Esophagus squamous epithelium (tissue), 5 donors: ENCODE measurements around the gene ELMO1. TPM values are rescaled to one million over a fixed set of nuclear protein-coding genes. Genes with fewer than 3 reads are reported as not detected.

ENCODE experiments used
- DNase-seq: peaks from one replicate; lab custom pipeline; 2025; lab: John Stamatoyannopoulos, UW
- H3K27ac ChIP-seq, 4 donors: fragments of 200-600 bp; sonication (generic); one replicate each; pipeline ENCODE4 v1.5.1; 2016 to 2019; ENCODE audit warnings: mild to moderate bottlenecking in 1 of 4
- H3K27me3 ChIP-seq, 4 donors: fragments of 200-600 bp; sonication (generic); 1 replicate in 3 of 4; 2 replicates in 1 of 4; pipeline versions ENCODE4 v1.5.1 to v1.6.0; 2017 to 2021; ENCODE audit warnings: antibody characterized with exemption in 1 of 4
- H3K36me3 ChIP-seq, 3 donors: fragments of 200-600 bp; sonication (generic); one replicate each; pipeline ENCODE4 v1.5.1; 2016 to 2019
- H3K4me1 ChIP-seq, 3 donors: fragments of 200-600 bp; sonication (generic); one replicate each; pipeline ENCODE4 v1.5.1; 2017 to 2019
- H3K4me3 ChIP-seq, 4 donors: fragments of 200-600 bp; sonication (generic); 1 replicate in 3 of 4; 2 replicates in 1 of 4; pipeline ENCODE4 v1.5.1; 2016 to 2019; ENCODE audit warnings: mild to moderate bottlenecking in 2 of 4, moderate library complexity in 1 of 4
- H3K9me3 ChIP-seq, 3 donors: fragments of 200-600 bp; sonication (generic); one replicate each; pipeline ENCODE4 v1.5.1; 2016 to 2019
- POLR2A ChIP-seq, 4 donors: fragments of 450-650 bp; IDR thresholded peaks; one replicate each; pipeline ENCODE4 v1.6.1; 2017; ENCODE audit warnings: antibody characterized with exemption in 4 of 4, mild to moderate bottlenecking in 4 of 4, moderate library complexity in 3 of 4
- WGBS, 2 donors: methylation state at CpG; one replicate each; pipeline ENCODE4 v1.1.5; 2018; 5-methylcytosine and 5-hydroxymethylcytosine counted together
- intact Hi-C: fragments of 100-400 bp; cut with DNase I; formaldehyde crosslinking; loops from one replicate; pipeline ENCODE4 v1.15.0; 2022
- total RNA-seq, 4 donors: library from RNA; depleted of rRNA; stranded (reverse); fragments of >200 nt; gene quantifications; one replicate each; pipeline ENCODE4 v1.1.0, GENCODE V29; 2016
- TF ChIP-seq, protein P1 (sequence below), 6 experiments: fragments of 450-650 bp in 4 of 6; fragments of 200-600 bp in 2 of 6; sonication (generic) in 2 of 6; IDR thresholded peaks; one replicate each; pipeline ENCODE4 v1.5.1; 2016 to 2019; ENCODE audit warnings: antibody characterized with exemption in 6 of 6, mild to moderate bottlenecking in 4 of 6, moderate library complexity in 4 of 6
- donor health status: DM: yes; HTN: yes; CAD: no.

Gene ELMO1
- total RNA-seq, 4 donors from 2014 or later, result 0.68 to 36.6 (median 11.8) TPM

DNA sequence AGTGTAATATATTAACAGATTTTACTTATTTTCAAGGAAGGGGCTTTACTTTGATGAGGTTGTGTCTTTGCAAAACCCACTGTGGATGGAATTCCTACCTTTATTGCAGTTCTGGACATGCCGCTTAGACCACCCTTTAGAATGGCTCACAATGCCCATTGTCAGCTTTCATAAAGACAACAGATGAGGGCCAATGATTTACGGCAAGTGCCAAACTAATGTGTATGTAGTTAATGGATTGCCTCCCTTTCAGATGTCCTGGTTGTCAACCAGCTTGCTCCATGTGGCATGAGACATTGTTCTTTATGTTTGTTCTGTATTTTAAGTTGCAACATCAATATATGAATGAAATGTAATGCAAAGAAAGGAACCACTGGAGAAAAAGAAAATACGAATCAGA lies 35.0 kb upstream of the ELMO1 start:
- DNase-seq, result no peak
- Histone ChIP-seq H3K27me3 (no peaks in the 10 kb centered on the region), H3K4me1 (peaks cover 0 to 4% (median 0%) of the 10 kb centered on the region in 3 donors), H3K27ac (no peak overlapping the region), H3K9me3 (peaks cover 0 to 14% (median 0%) of the 10 kb centered on the region in 3 donors), H3K36me3 (no peaks in the 10 kb centered on the region), H3K4me3 (no peak overlapping the region)
- intact Hi-C loops, result no loop called here
- 58 to 84% methylated on average over 3 of the region's 3 CpGs for WGBS, 2 donors
- TF ChIP-seq POLR2A (IDR thresholded peaks at IDR 0.05), result no peak
- TF ChIP-seq, protein P1, sequence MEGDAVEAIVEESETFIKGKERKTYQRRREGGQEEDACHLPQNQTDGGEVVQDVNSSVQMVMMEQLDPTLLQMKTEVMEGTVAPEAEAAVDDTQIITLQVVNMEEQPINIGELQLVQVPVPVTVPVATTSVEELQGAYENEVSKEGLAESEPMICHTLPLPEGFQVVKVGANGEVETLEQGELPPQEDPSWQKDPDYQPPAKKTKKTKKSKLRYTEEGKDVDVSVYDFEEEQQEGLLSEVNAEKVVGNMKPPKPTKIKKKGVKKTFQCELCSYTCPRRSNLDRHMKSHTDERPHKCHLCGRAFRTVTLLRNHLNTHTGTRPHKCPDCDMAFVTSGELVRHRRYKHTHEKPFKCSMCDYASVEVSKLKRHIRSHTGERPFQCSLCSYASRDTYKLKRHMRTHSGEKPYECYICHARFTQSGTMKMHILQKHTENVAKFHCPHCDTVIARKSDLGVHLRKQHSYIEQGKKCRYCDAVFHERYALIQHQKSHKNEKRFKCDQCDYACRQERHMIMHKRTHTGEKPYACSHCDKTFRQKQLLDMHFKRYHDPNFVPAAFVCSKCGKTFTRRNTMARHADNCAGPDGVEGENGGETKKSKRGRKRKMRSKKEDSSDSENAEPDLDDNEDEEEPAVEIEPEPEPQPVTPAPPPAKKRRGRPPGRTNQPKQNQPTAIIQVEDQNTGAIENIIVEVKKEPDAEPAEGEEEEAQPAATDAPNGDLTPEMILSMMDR (IDR thresholded peaks at IDR 0.05), result no peak

DNA sequence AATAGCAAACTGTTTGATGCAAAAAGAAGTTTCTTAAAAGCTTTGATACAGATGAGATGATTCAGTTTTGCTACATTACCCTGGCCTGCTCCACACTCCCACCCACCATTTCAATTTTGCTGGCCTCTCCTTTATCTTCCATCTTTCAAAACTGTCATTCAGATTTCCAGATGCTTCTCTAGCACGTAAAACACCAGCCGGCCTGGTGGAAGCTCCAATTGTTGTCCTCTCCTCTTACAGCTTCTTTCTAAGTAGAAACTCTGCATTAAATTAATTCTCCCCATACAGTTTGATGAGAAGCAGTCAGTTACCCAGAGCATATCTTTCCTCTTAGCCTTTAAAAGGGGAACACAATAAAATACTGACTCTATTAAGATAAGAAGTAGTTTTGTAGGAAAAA lies 34.3 kb upstream of the ELMO1 start:
- TF ChIP-seq, protein P1 (IDR thresholded peaks at IDR 0.05), result no peak
- no peak for TF ChIP-seq POLR2A (IDR thresholded peaks at IDR 0.05)
- no peaks in the 10 kb centered on the region for H3K27me3 ChIP-seq
- H3K4me1 ChIP-seq, result peaks cover 0 to 4% (median 0%) of the 10 kb centered on the region in 3 donors
- no peak overlapping the region for H3K4me3 ChIP-seq
- H3K9me3 ChIP-seq, result peaks cover 0 to 9% (median 0%) of the 10 kb centered on the region in 3 donors
- intact Hi-C loops, result no loop called here
- no peak overlapping the region for H3K27ac ChIP-seq
- no peaks in the 10 kb centered on the region for H3K36me3 ChIP-seq
- WGBS, 2 donors, result 85 to 87% methylated on average over 2 of the region's 2 CpGs
- no peak for DNase-seq

DNA sequence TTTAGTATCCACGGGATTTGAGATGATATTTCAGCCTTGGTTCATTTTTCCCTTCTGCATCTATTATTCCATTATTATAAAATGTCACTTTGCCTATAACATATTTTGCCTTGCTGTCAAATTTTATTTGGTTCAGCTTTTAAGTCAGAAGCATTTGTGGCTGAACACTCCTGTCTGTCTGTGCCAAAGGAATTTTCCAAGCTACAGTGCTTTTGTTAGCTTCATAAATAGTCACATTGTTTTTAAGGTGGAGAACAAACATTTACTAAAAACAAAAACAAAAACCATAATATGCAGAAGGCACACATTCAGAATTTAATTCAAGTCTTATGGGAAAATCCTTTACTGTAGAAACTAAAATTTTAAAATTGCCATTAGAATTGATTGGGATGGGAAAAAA lies 33.8 kb upstream of the ELMO1 start:
- intact Hi-C loops, result no loop called here
- Histone ChIP-seq H3K27ac (no peak overlapping the region), H3K9me3 (peaks cover 0 to 6% (median 0%) of the 10 kb centered on the region in 3 donors), H3K4me3 (no peak overlapping the region), H3K36me3 (no peaks in the 10 kb centered on the region), H3K27me3 (no peaks in the 10 kb centered on the region), H3K4me1 (peaks cover 0 to 4% (median 0%) of the 10 kb centered on the region in 3 donors)
- DNase-seq, result no peak
- 52 to 54% methylated on average over 1 of the region's 1 CpG for WGBS, 2 donors
- no peak for TF ChIP-seq POLR2A (IDR thresholded peaks at IDR 0.05)
- TF ChIP-seq, protein P1 (IDR thresholded peaks at IDR 0.05), result no peak

DNA sequence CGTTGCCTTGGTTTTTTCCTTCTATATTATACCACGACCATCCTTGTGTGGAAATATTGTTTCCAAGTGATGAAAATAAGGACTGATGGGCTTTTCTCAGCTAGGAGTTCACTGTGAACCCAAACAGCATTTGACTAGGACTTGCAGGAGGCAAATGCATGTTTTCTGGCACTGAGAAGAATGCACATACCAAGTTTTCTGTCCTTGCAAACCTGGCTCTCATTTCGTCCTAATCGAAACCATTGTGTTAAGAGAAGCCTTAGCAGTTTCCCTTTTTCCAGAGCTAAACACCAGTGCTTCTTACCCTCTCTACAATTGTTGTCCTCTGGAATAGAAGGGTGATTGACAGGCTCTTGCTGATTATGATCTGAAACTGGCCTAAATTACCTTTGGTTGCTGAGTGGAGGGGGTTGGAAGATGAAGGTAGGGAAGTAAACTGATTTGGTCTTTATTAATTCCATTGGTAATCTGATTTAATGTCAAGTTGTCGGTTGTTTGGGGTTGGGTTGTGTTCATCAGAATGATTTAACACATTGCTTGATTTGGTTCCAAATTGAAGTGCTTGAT lies 33.1 kb upstream of the ELMO1 start:
- Histone ChIP-seq H3K27me3 (no peaks in the 10 kb centered on the region), H3K27ac (no peak overlapping the region), H3K4me1 (peaks cover 0 to 4% (median 0%) of the 10 kb centered on the region in 3 donors), H3K36me3 (no peaks in the 10 kb centered on the region), H3K9me3 (no peaks in the 10 kb centered on the region), H3K4me3 (no peak overlapping the region)
- intact Hi-C loops, result no loop called here
- TF ChIP-seq, protein P1 (IDR thresholded peaks at IDR 0.05), result no peak
- TF ChIP-seq POLR2A (IDR thresholded peaks at IDR 0.05), result no peak
- 70 to 72% methylated on average over 5 of the region's 5 CpGs for WGBS, 2 donors
- DNase-seq, result no peak

DNA sequence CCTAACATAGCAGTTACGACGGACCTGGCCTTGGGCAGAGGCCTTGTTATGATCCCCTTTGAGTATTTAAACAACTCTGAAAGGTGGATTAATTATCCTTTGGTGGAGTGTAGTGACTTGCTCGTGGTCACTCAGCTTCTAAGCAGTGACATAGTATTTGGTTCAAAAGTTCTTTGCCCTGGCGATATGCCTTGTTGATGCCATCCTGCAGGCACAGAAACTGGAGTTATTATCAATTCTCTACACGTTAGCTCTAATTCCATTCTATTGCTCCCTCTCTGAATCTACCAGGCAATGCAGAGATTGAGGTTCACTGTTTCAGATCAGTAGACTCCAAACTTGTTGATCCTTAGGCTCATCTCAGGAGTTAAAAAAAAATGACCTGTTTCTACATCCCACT lies 32.5 kb upstream of the ELMO1 start:
- peak overlapping the region in 3 of 4 donors; percentile 25 to 55 (median 31) for H3K27ac ChIP-seq
- peaks cover 0 to 4% (median 0%) of the 10 kb centered on the region in 3 donors for H3K4me1 ChIP-seq
- WGBS, 2 donors, result 64 to 69% methylated on average over 5 of the region's 5 CpGs
- no peak overlapping the region for H3K4me3 ChIP-seq
- TF ChIP-seq, protein P1 (IDR thresholded peaks at IDR 0.05), result no peak
- TF ChIP-seq POLR2A (IDR thresholded peaks at IDR 0.05), result no peak
- no peaks in the 10 kb centered on the region for H3K27me3 ChIP-seq
- intact Hi-C loops, result no loop called here
- H3K36me3 ChIP-seq, result no peaks in the 10 kb centered on the region
- no peak for DNase-seq
- H3K9me3 ChIP-seq, result no peaks in the 10 kb centered on the region
